Fibroblast of villous mesenchyme (primary cell): ENCODE results near the gene HECW1. TPM values are rescaled to one million over a fixed set of nuclear protein-coding genes. Genes with fewer than 3 reads are reported as not detected.
A peak's percentile ranks its signal among the peaks of the same experiment; 100 is the strongest.
"Not testable (repeated sequence)": the region's sequence is repeated elsewhere in the genome, so short reads cannot be mapped to it uniquely, and the experiment has no call there.

Experiments used
- DNase-seq: peaks from one replicate; pipeline ENCODE4 v3.0.0-alpha.2; 2010; ENCODE audit warnings: low read depth
- H3K4me3 ChIP-seq: 2 replicates; pipeline ENCODE4 v1.5.1; 2011; ENCODE audit warnings: low read depth, mild to moderate bottlenecking, low read length
- CTCF ChIP-seq: IDR thresholded peaks from 2 replicates; pipeline ENCODE4 v1.5.1; 2012; ENCODE audit warnings: low read depth, mild to moderate bottlenecking, low read length; ENCODE audit not compliant: insufficient read depth
- total RNA-seq: library from RNA; depleted of rRNA; stranded (reverse); fragments of >200 nt; gene quantifications from 2 replicates; pipeline ENCODE4 v1.2.3, GENCODE V29; 2012

The HECW1 gene
- total RNA-seq, 1 donor: 1.7 TPM

GRCh38 chr7:43583424-43584194 lies 471.2 kb downstream of the HECW1 start:
- peak overlapping the region; percentile 82 for H3K4me3 ChIP-seq
- peak; percentile 8 for TF ChIP-seq CTCF
- peak; percentile 64 for DNase-seq

- peak; percentile 81 for DNase-seq
- H3K4me3 ChIP-seq: peak overlapping the region; percentile 82
- no peak for TF ChIP-seq CTCF
Observed at GRCh38 chr7:43584195-43584586, 471.7 kb downstream of the HECW1 start.

- peak overlapping the region; percentile 82 for H3K4me3 ChIP-seq
- DNase-seq: not testable (repeated sequence)
Observed at GRCh38 chr7:43584733-43585132, 472.3 kb downstream of the HECW1 start.

GRCh38 chr7:43585562-43585961 lies 473.1 kb downstream of the HECW1 start:
- no peak overlapping the region for H3K4me3 ChIP-seq
- TF ChIP-seq CTCF: no peak
- peak; percentile 78 for DNase-seq

GRCh38 chr7:43586251-43586900 lies 473.9 kb downstream of the HECW1 start:
- no peak overlapping the region for H3K4me3 ChIP-seq
- TF ChIP-seq CTCF: no peak
- no peak for DNase-seq

- no peak for DNase-seq
- TF ChIP-seq CTCF: no peak
- no peak overlapping the region for H3K4me3 ChIP-seq
Observed at GRCh38 chr7:43588477-43589132, 476.2 kb downstream of the HECW1 start.

- H3K4me3 ChIP-seq: no peak overlapping the region
- TF ChIP-seq CTCF: no peak
- no peak for DNase-seq
Observed at GRCh38 chr7:43589133-43589478, 476.7 kb downstream of the HECW1 start.
